GM19240 (cell line): ENCODE data around the gene PGAM2.

Source experiments
- DNase-seq: peaks from one replicate; pipeline ENCODE4 v3.0.0; 2011; ENCODE audit warnings: low spot score; ENCODE audit not compliant: insufficient read length

Gene PGAM2

DNA sequence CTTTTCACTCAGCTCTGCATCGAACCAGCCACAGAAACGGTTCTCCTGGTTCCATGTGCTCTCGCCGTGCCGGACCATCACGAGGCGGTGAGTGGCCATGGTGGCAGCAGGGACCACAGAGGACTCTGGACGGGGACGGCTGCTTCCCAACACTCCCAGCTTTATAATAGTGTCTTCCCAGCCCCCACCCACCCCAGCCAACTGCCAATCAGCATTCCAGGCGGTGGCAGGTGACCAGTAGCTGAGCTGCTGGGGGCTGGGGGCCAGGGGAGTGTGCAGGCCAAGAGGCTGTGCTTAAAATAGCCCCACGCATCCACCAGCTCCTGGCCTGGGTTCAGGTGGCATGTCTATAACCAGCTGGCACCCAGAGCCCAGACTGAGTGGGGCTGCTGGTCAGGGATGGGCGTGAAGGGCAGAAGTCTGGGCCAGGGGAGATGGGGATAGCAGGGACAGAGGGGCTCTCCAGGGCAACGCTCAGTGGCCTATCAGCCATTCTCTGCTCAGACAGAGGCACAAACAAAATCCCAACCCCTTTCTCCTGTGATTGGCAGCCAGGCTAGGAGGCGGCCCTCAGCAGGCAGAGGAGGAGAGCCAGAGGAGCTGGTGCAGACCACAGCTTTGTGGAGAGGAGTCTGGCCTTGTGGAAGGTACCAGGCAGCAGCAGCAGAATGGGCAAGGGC, at the start of gene PGAM2:
TSS of gene PGAM2 (minus strand) at position 137 of the 680 bp plus-strand sequence. CDS start at position 99, 38 bp downstream.
- no peak for DNase-seq

DNA sequence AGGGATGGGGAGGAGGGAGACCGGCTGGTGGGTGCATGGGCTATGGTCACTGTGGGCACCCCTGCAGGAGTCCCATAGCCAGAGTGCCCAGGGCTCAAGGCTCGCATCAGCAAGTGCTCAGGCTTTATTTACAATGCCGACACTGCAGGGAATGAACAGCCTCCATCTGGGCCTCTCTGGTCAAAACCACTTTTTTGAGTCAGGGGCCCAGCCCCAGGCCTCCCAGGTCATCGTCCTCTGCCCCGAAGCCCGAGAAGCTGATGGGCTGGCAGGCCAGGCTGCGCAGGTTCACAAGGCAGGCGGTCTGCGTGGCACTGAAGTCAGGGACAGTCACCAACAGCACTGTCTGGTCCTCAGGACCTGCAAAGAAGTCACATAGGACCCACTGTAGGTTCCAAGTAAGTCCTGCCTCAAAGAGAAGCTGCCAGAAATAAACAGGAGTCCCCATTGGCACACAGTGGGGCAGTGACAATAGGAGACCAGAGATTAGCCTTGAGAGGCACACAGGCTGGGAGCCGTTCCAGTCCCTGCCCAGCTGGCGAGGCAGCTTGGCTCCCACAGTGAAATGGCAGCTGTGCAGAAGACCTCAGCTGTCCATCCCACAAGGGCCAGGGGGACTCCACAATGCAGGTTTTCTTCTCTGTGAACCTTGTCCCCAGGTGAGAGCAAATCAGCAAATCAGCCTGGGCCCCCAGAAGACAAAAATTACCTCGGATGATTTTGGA, 49.4 kb upstream of the PGAM2 start:
- DNase-seq: no peak

DNA sequence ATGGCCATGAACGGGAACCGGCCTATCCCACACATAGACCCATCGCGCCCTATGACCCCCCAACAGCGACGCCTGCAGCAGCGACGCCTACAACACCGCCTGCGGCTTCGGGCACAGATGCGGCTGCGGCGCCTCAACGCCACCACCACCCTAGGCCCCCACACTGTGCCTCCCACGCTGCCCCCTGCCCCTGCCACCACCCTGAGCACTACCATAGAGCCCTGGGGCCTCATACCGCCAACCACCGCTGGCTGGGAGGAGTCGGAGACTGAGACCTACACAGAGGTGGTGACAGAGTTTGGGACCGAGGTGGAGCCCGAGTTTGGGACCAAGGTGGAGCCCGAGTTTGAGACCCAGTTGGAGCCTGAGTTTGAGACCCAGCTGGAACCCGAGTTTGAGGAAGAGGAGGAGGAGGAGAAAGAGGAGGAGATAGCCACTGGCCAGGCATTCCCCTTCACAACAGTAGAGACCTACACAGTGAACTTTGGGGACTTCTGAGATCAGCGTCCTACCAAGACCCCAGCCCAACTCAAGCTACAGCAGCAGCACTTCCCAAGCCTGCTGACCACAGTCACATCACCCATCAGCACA, 48.5 kb upstream of the PGAM2 start:
- no peak for DNase-seq

DNA sequence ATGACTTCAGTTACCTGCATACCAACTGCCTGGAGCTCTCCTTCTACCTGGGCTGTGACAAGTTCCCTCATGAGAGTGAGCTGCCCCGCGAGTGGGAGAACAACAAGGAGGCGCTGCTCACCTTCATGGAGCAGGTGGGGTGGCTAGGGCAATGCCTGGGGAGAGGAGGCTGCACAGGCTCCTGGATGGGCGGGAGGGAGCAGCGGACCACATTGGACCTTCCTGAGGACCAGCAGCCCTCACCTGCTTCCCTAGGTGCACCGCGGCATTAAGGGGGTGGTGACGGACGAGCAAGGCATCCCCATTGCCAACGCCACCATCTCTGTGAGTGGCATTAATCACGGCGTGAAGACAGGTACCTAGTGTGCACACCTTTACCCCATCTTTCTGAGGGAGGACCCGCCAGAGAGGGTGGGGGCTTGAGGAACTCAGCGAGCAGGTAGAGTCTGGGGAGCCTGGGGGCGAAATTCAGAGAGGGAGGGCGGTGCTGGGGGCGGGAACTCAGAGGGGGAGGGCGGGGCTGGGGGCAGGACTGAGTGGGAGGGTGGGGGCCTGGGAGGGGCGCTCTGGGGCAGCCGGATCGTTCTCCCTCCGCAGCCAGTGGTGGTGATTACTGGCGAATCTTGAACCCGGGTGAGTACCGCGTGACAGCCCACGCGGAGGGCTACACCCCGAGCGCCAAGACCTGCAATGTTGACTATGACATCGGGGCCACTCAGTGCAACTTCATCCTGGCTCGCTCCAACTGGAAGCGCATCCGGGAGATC, 47.8 kb upstream of the PGAM2 start:
- no peak for DNase-seq

DNA sequence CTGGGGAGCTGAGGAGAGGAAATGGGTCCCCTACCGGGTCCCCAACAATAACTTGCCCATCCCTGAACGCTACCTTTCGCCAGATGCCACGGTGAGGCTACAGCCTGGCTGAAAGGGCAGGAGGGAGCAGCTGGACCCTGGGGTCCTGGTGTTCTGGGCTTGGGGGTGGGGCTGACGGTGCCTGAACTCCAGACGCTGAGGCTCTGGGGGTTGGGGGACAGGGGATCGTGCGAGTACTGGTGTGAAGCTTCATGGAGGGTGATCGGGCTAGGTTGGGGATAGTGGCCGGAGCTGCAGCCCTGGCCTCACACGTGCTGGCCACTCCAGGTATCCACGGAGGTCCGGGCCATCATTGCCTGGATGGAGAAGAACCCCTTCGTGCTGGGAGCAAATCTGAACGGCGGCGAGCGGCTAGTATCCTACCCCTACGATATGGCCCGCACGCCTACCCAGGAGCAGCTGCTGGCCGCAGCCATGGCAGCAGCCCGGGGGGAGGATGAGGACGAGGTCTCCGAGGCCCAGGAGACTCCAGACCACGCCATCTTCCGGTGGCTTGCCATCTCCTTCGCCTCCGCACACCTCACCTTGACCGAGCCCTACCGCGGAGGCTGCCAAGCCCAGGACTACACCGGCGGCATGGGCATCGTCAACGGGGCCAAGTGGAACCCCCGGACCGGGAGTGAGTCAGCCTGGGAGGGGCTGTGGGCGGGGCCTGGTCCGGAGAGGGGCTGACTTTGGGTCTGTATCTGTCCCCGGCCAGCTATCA, 47.0 kb upstream of the PGAM2 start:
- DNase-seq: no peak

DNA sequence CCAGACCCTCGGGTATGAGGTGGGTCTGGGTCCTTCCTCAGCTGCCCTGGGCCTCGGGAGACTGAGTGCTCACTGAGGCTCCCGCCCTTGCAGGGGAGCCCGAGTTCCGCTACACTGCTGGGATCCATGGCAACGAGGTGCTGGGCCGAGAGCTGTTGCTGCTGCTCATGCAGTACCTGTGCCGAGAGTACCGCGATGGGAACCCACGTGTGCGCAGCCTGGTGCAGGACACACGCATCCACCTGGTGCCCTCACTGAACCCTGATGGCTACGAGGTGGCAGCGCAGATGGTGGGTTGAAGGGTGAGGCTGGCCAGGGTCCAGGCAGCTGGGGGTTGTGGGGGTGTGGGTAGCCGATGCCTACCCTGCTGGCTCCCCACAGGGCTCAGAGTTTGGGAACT, 46.4 kb upstream of the PGAM2 start:
- DNase-seq: no peak

DNA sequence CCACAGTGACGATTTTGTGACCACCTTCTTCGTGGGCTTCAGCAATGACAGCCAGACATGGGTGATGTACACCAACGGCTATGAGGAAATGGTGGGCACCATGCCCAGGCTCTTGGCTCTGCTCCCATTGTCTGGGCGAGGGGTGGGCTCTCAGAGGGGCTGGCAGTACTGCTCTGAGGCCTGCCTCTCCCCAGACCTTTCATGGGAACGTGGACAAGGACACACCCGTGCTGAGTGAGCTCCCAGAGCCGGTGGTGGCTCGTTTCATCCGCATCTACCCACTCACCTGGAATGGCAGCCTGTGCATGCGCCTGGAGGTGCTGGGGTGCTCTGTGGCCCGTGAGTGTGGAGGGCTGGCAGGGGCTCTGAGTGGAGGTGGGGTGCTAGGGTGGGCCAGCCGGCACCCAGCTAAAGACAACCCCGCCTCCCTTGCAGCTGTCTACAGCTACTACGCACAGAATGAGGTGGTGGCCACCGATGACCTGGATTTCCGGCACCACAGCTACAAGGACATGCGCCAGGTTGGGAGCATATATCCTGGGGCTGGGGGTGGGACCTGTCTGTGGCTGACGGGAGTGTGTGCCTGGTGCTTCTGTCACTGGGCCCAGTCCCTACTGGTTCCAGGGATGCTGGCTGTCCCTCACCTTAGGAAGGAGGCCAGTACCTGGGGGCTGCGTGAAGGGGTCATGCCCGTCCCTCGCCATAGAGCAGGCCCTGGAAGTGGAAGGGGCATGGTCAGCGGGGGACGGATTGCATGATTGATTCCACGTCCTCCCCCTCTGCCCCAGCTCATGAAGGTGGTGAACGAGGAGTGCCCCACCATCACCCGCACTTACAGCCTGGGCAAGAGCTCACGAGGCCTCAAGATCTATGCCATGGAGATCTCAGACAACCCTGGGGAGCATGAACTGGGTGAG, 45.6 kb upstream of the PGAM2 start:
- DNase-seq: no peak

DNA sequence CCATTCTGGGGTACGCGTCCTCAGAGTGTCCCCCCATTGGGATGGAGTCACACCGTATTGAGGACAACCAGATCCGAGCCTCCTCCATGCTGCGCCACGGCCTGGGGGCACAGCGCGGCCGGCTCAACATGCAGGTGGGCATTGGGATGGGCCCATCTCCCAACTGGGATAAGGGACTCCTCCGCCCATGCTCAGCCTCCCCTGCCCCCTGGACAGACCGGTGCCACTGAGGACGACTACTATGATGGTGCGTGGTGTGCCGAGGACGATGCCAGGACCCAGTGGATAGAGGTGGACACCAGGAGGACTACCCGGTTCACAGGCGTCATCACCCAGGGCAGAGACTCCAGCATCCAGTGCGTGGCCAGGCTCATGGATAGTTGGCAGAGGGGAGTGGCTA, 44.6 kb upstream of the PGAM2 start:
- DNase-seq: no peak

DNA sequence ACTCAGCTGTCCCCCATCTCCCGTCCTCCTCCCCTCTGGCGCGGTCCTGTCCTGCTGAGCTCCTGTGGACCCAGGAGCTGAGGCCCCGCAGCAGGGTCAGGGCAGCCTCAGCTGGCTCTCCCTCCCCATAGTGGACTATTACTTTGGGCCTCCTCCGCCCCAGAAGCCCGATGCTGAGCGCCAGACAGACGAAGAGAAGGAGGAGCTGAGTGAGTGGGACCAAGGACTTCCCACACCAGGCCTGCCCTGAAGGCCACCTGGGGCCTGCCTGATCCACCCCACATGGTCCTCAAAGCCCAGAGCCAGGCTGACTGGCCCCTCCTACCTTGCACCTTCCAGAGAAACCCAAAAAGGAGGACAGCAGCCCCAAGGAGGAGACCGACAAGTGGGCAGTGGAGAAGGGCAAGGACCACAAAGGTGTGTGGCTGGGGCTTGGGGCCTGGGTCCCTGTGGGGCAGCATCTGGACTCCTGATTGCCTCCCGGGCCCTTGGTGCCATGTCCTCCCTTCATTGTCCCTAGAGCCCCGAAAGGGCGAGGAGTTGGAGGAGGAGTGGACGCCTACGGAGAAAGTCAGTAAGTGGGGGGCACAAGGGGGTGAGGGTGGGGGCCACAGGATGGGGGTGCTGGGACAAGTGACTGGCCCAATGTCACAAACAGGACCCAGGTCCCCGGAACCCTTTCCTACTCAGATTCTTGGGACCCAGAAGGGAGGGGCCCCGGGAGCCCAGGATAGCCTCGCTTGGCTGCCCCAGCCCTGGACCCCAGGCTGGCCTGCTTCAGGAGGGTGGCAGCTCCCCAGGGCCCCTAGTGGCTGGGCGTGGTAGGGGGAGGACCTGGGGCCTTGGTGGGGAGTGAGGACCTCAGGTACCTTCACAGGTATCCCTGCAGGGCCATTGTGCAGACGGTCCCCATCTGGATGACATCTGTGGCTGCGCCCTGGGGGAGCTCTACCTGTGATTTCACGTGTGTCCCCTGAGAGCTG, 43.7 kb upstream of the PGAM2 start:
- DNase-seq: no peak

DNA sequence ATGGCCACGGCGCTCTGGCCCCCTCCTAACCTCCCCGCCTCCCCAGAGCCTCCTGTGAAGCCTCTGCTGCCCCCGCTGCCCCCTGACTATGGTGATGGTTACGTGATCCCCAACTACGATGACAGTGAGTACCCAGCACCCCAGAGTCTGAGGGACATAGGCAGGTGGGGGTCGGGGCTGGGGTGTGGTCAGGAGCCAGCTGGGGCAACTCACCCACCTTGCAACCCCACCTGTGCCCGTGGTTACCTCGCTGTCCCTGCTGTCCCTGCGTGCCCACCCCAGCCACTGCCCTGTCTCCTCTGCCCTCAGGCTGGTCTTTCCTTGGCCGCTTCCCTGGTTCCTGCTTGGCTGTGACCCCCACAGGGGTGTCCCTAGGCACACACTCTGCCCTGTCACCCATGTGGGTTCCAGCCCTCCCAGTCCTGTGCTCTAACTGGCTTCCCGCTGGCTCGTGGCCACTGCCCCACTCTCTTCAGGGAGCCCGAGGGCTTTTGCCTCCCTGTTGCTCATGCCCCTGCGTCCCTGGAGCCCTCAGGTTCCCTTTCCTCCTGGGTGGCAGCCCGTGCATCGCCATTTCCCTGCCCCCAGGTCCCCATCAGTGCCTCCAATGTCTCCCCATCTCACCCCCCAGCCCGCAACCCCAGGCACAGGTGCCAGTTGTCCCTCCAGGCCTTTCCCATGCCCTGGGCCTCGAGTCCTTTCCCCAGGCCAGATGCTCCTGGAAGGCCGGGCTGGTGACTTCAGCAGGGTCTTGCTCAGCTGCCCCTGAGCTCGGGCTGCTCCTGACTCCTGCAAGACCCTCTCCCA, 42.8 kb upstream of the PGAM2 start:
- DNase-seq: no peak

DNA sequence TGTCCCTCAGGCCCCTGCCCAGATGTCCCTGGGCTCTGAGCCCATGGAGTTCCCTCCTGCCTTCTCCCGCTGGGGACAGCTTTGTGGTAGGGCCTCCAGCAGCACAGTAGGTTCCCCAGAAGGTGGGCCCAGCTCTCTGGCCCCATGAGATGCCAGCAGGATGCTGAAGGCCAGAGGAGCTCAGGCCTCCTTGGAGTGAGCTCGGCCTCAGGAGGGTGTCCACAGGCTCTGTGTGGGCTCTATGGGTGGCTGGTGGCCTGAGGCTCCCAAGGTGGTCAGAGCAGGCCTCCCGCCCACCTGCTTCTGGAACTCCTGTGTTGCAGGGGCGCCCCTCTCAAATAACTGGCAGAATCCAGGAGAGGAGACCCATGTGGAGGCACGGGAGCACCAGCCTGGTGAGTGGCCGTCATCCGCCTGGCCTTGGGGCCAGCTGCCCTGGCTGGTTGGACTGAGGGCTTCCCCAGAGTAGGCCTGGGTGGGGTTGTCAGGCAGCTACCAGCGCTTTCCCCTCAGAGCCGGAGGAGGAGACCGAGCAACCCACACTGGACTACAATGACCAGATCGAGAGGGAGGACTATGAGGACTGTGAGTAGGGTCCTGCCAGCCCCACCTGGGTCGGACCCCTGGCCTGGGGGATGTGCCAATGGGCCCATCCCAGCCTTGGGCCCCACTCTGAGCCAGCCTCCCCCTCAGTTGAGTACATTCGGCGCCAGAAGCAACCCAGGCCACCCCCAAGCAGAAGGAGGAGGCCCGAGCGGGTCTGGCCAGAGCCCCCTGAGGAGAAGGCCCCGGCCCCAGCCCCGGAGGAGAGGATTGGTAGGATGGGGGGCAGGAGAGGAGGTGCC, 42.0 kb upstream of the PGAM2 start:
- no peak for DNase-seq

DNA sequence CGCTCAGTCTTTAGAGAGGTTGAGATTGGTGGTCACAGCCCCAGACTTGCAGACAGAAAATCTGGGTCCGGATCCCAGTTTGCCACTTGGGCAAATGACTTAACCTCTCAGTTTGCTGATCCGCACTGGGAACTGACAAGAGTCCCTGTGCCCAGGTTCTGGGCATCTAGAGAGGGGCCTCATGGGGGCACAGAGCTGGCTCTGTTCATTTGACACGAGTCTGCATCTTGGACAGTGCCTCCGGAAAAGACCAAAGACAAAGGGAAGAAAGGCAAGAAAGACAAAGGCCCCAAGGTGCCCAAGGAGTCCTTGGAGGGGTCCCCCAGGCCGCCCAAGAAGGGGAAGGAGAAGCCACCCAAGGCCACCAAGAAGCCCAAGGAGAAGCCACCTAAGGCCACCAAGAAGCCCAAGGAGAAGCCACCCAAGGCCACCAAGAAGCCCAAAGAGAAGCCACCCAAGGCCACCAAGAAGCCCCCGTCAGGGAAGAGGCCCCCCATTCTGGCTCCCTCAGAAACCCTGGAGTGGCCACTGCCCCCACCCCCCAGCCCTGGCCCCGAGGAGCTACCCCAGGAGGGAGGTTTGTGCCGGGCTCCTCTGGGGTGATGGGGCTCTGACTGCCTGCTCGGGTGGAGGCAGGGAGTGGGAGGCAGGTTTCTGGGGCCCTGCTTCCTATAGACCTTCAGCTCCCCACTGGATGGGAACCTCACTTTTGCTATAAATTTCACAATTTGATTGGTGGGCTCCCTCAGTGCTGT, 41.1 kb upstream of the PGAM2 start:
- DNase-seq: no peak

DNA sequence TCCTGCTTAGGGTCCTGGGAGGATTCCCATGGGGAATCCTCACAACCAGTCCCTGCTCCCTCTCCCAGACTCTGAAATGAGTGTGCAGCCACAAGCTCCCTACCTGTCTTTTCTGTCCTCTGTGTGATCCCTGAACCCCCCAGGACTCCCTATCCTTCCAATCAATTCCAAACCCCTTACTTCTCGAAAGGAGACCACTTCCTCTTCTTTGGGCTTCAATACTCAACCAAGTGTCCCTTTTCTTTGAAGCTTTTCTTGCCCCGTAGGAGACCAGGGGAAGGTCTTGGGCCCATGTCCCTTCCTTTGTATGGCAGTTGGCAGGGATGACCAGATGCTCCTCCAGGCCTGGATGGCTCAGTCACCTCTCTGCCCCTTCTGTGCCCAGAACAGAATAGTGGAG, 40.5 kb upstream of the PGAM2 start:
- DNase-seq: no peak

DNA sequence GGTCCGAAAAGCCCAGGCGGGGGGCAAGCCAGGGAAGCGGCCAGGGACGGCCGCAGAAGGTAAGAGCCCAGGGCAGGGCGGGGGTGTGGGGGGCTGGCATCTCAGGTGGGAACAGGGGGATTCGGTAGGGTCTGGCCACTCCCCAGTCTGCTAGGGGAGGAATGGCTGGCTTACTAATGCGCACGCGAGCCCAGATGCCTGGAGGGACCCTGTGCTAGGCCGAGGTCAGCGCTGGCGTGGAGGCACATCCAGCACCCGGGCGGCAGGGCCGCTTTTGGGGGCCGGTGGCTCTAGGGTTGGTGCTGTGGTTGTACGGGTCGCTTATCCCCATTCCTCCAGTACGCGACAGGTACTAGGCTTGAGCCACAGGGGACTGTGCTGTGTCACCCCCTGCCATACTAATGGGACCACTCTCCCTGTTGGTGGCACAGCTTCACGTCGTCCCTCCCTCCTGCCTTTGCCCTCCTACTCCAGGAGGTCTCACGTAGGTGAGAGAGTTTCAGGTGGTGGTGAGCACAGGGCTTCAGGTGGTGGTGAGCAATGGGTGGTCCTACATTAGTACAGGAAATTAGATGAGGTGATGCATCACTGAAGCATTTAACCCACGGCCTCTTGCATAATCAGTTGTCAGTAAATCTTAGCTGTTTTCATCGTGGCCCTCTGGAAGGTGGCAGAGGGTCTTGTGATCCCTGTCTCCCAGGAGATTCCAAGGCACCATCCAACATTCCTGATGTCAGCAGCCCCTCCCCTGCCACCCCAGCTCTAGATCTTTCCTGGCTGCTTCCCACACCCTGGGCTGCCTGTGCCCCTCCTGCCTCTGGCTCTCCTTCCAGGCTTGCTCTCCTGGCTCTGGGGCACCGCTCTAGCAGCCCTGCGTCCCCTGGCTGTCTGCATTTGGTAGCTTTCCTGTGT, 39.7 kb upstream of the PGAM2 start:
- DNase-seq: no peak
